Rectal smooth muscle tissue (tissue), 1 donor: Measurements from ENCODE around the gene TXNRD2.

ENCODE experiments used
- H3K27ac ChIP-seq: one replicate; pipeline ENCODE4 v1.7.0; 2013; ENCODE audit warnings: low read depth, low read length, inconsistent platforms
- H3K27me3 ChIP-seq: one replicate; pipeline ENCODE4 v1.7.0; 2013; ENCODE audit warnings: low read length; ENCODE audit not compliant: control insufficient read depth, insufficient read depth
- H3K36me3 ChIP-seq: one replicate; pipeline ENCODE4 v1.7.0; 2013; ENCODE audit warnings: low read length; ENCODE audit not compliant: control insufficient read depth, insufficient read depth
- H3K4me1 ChIP-seq: one replicate; pipeline ENCODE4 v1.7.0; 2013; ENCODE audit warnings: low read length; ENCODE audit not compliant: control insufficient read depth, insufficient read depth
- H3K4me3 ChIP-seq: one replicate; pipeline ENCODE4 v1.7.0; 2013; ENCODE audit warnings: low read length
- H3K9ac ChIP-seq: one replicate; pipeline ENCODE4 v1.7.0; 2013; ENCODE audit warnings: low read length

The TXNRD2 gene

GRCh38 chr22:19871023-19871844, 70.4 kb downstream of the TXNRD2 start:
- H3K36me3 ChIP-seq, result no peaks in the 10 kb centered on the region
- no peak overlapping the region for H3K27ac ChIP-seq
- no peaks in the 10 kb centered on the region for H3K4me1 ChIP-seq
- H3K27me3 ChIP-seq, result no peaks in the 10 kb centered on the region
- H3K4me3 ChIP-seq, result no peak overlapping the region
- H3K9ac ChIP-seq, result no peak overlapping the region

GRCh38 chr22:19870153-19871022, 71.2 kb downstream of the TXNRD2 start:
- Histone ChIP-seq H3K27ac (no peak overlapping the region), H3K27me3 (no peaks in the 10 kb centered on the region), H3K4me1 (no peaks in the 10 kb centered on the region), H3K9ac (no peak overlapping the region), H3K36me3 (no peaks in the 10 kb centered on the region), H3K4me3 (no peak overlapping the region)

- Histone ChIP-seq H3K27me3 (no peaks in the 10 kb centered on the region), H3K36me3 (no peaks in the 10 kb centered on the region), H3K27ac (no peak overlapping the region), H3K9ac (no peak overlapping the region), H3K4me1 (no peaks in the 10 kb centered on the region), H3K4me3 (no peak overlapping the region)
These were observed 72.0 kb downstream of the TXNRD2 start for GRCh38 chr22:19869497-19870152.

GRCh38 chr22:19868773-19869471, 72.7 kb downstream of the TXNRD2 start:
- H3K4me3 ChIP-seq, result no peak overlapping the region
- H3K9ac ChIP-seq, result no peak overlapping the region
- no peak overlapping the region for H3K27ac ChIP-seq
- H3K27me3 ChIP-seq, result no peaks in the 10 kb centered on the region
- no peaks in the 10 kb centered on the region for H3K36me3 ChIP-seq
- no peaks in the 10 kb centered on the region for H3K4me1 ChIP-seq

GRCh38 chr22:19868333-19868732, 73.3 kb downstream of the TXNRD2 start:
- no peaks in the 10 kb centered on the region for H3K36me3 ChIP-seq
- H3K27ac ChIP-seq, result no peak overlapping the region
- no peaks in the 10 kb centered on the region for H3K27me3 ChIP-seq
- H3K4me1 ChIP-seq, result no peaks in the 10 kb centered on the region
- H3K9ac ChIP-seq, result no peak overlapping the region
- no peak overlapping the region for H3K4me3 ChIP-seq

GRCh38 chr22:19867617-19868016, 74.0 kb downstream of the TXNRD2 start:
- no peak overlapping the region for H3K4me3 ChIP-seq
- H3K4me1 ChIP-seq, result no peaks in the 10 kb centered on the region
- no peak overlapping the region for H3K27ac ChIP-seq
- no peaks in the 10 kb centered on the region for H3K27me3 ChIP-seq
- H3K36me3 ChIP-seq, result no peaks in the 10 kb centered on the region
- no peak overlapping the region for H3K9ac ChIP-seq

- Histone ChIP-seq H3K27ac (no peak overlapping the region), H3K4me1 (no peaks in the 10 kb centered on the region), H3K9ac (no peak overlapping the region), H3K27me3 (no peaks in the 10 kb centered on the region), H3K4me3 (no peak overlapping the region), H3K36me3 (no peaks in the 10 kb centered on the region)
These were observed 75.0 kb downstream of the TXNRD2 start for GRCh38 chr22:19866665-19867009.

- Histone ChIP-seq H3K9ac (no peak overlapping the region), H3K4me3 (no peak overlapping the region), H3K27me3 (no peaks in the 10 kb centered on the region), H3K4me1 (no peaks in the 10 kb centered on the region), H3K27ac (no peak overlapping the region), H3K36me3 (no peaks in the 10 kb centered on the region)
These were observed 76.3 kb downstream of the TXNRD2 start for GRCh38 chr22:19865141-19865829.

GRCh38 chr22:19864538-19865106, 77.0 kb downstream of the TXNRD2 start:
- H3K27ac ChIP-seq, result no peak overlapping the region

GRCh38 chr22:19863571-19863970, 78.0 kb downstream of the TXNRD2 start:
- Histone ChIP-seq H3K27ac (no peak overlapping the region), H3K36me3 (no peaks in the 10 kb centered on the region), H3K9ac (no peak overlapping the region), H3K27me3 (no peaks in the 10 kb centered on the region), H3K4me1 (no peaks in the 10 kb centered on the region), H3K4me3 (no peak overlapping the region)

More at GRCh38 chr22:19864538-19865106, 77.0 kb downstream of the TXNRD2 start:
- no peaks in the 10 kb centered on the region for H3K36me3 ChIP-seq
- no peak overlapping the region for H3K9ac ChIP-seq
- H3K4me1 ChIP-seq, result no peaks in the 10 kb centered on the region
- H3K27me3 ChIP-seq, result no peaks in the 10 kb centered on the region
- H3K4me3 ChIP-seq, result no peak overlapping the region

- Histone ChIP-seq H3K9ac (no peak overlapping the region), H3K27ac (no peak overlapping the region), H3K4me3 (no peak overlapping the region), H3K4me1 (no peaks in the 10 kb centered on the region), H3K27me3 (no peaks in the 10 kb centered on the region), H3K36me3 (no peaks in the 10 kb centered on the region)
These were observed 78.9 kb downstream of the TXNRD2 start for GRCh38 chr22:19862619-19863246.
